Measurements from ENCODE around the gene IL1RL1.

Gene IL1RL1

GRCh38 chr2:102279391-102279735 lies 32.0 kb upstream of the IL1RL1 start:
- CTCF ChIA-PET, result interaction anchor here (1.5 kb wide), 1 partner anchor 23 kb away, joined by 3 read pairs; no protein-coding TSS in a partner anchor
- DNase-seq (ENCODE audit: extremely low spot score), result no peak
- no peak for TF ChIP-seq CTCF (IDR thresholded peaks at IDR 0.05; ENCODE audit: control extremely low read depth, extremely low read depth, low read depth, missing control alignments)
- POLR2A ChIA-PET, result no interaction called here

GRCh38 chr2:102282678-102283091 lies 28.7 kb upstream of the IL1RL1 start:
- DNase-seq (ENCODE audit: extremely low spot score), result no peak
- no peak for TF ChIP-seq CTCF (IDR thresholded peaks at IDR 0.05; ENCODE audit: control extremely low read depth, extremely low read depth, low read depth, missing control alignments)
- POLR2A ChIA-PET, result no interaction called here
- CTCF ChIA-PET, result interaction anchor here (1.8 kb wide), 1 partner anchor 263 kb away, joined by 4 read pairs; no protein-coding TSS in a partner anchor

- no peak for TF ChIP-seq CTCF (IDR thresholded peaks at IDR 0.05; ENCODE audit: control extremely low read depth, extremely low read depth, low read depth, missing control alignments)
- CTCF ChIA-PET, result interaction anchor here (0.9 to 2.2 kb wide), 2 partner anchors 14 to 43 kb away, joined by 3 to 7 read pairs; no protein-coding TSS in a partner anchor
- POLR2A ChIA-PET, result no interaction called here
- no peak for DNase-seq (ENCODE audit: extremely low spot score)
These were observed 27.4 kb upstream of the IL1RL1 start for GRCh38 chr2:102283996-102284395.

DNA sequence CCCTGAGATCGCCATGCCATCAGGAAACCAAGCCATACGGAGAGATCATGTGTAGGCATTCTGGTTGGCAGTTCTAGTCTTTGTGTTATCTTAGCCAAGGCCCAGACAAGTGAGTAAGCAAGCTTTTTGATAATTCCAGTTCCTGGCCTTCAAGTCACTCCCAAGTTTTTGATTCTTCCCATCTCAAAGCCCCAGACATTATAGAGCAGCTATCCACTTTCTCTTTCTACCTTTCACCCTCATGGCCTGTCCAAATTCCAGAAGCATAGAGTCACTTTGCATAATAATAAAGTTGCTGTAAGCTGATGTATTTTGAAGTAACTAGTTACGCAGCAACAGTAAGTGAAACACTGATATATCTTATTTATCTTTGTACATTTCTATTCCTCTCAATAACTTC lies 26.8 kb upstream of the IL1RL1 start:
- DNase-seq (ENCODE audit: extremely low spot score), result no peak
- ChIA-PET CTCF (interaction anchor here (0.9 to 2.2 kb wide), 3 partner anchors 15 to 43 kb away, joined by 3 to 7 read pairs (median 3); no protein-coding TSS in a partner anchor), POLR2A (no interaction called here)

DNA sequence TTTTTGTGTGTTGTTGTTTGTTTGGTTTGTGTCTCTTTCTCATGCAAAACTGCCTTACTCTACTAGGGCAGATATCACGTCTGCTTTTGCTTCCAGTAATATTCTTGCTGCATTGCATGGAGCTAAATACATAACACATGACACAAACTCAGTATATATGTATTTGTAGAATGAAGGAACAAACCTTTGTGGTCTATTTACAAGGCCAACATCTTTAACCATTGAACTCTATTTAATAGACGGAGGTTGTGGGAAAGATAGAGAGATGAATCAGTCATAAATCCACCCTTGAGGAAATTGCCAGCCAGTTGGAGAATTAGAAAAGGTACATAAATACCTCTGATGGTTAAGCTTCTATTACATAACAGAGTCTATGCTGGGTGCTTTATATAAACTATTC lies 26.0 kb upstream of the IL1RL1 start:
- TF ChIP-seq CTCF (IDR thresholded peaks at IDR 0.05; ENCODE audit: control extremely low read depth, extremely low read depth, low read depth, missing control alignments), result no peak
- no peak for DNase-seq (ENCODE audit: extremely low spot score)
- ChIA-PET CTCF (interaction anchor here (1.0 to 2.2 kb wide), 2 partner anchors 44 to 71 kb away, joined by 3 to 7 read pairs; partner anchors contain the start of gene IL18R1), POLR2A (no interaction called here)

More for the DNA sequence above, 26.8 kb upstream of the IL1RL1 start:
- no peak for TF ChIP-seq CTCF (IDR thresholded peaks at IDR 0.05; ENCODE audit: control extremely low read depth, extremely low read depth, low read depth, missing control alignments)

GRCh38 chr2:102286041-102286440 lies 25.3 kb upstream of the IL1RL1 start:
- CTCF ChIA-PET, result interaction anchor here (1.0 to 2.2 kb wide), 5 partner anchors 8 to 70 kb away, joined by 3 to 7 read pairs (median 3); partner anchors contain the start of gene IL18R1
- POLR2A ChIA-PET, result no interaction called here
- TF ChIP-seq CTCF (IDR thresholded peaks at IDR 0.05; ENCODE audit: control extremely low read depth, extremely low read depth, low read depth, missing control alignments), result no peak
- no peak for DNase-seq (ENCODE audit: extremely low spot score)

Data from GM10248 (cell line).